ENCODE results near the gene TTC34.

TTC34 gene

GRCh38 chr1:2817784-2818564, 16.5 kb upstream of the TTC34 start:
- in situ Hi-C loops (cut with MboI; ENCODE audit: low pct_unique_long_range_greater_than_20kb, low sequenced_read_pairs, unreplicated experiment), result no loop called here
- DNase-seq (ENCODE audit: low spot score), result no peak
- no peak for TF ChIP-seq CTCF (IDR thresholded peaks at IDR 0.05; ENCODE audit: extremely low read depth, insufficient read depth, missing control alignments)

GRCh38 chr1:2816786-2817185, 15.3 kb upstream of the TTC34 start:
- no peak for DNase-seq (ENCODE audit: low spot score)
- in situ Hi-C loops (cut with MboI; ENCODE audit: low pct_unique_long_range_greater_than_20kb, low sequenced_read_pairs, unreplicated experiment), result no loop called here
- no peak for TF ChIP-seq CTCF (IDR thresholded peaks at IDR 0.05; ENCODE audit: extremely low read depth, insufficient read depth, missing control alignments)

- in situ Hi-C loops (cut with MboI; ENCODE audit: low pct_unique_long_range_greater_than_20kb, low sequenced_read_pairs, unreplicated experiment), result no loop called here
- TF ChIP-seq CTCF (IDR thresholded peaks at IDR 0.05; ENCODE audit: extremely low read depth, insufficient read depth, missing control alignments), result no peak
- no peak for DNase-seq (ENCODE audit: low spot score)
Observed at GRCh38 chr1:2815551-2815950, 14.1 kb upstream of the TTC34 start.

- DNase-seq (ENCODE audit: low spot score), result no peak
- TF ChIP-seq CTCF (IDR thresholded peaks at IDR 0.05; ENCODE audit: extremely low read depth, insufficient read depth, missing control alignments), result no peak
- in situ Hi-C loops (cut with MboI; ENCODE audit: low pct_unique_long_range_greater_than_20kb, low sequenced_read_pairs, unreplicated experiment), result no loop called here
Observed at GRCh38 chr1:2814511-2815075, 13.1 kb upstream of the TTC34 start.

- no peak for TF ChIP-seq CTCF (IDR thresholded peaks at IDR 0.05; ENCODE audit: extremely low read depth, insufficient read depth, missing control alignments)
- no peak for DNase-seq (ENCODE audit: low spot score)
- in situ Hi-C loops (cut with MboI; ENCODE audit: low pct_unique_long_range_greater_than_20kb, low sequenced_read_pairs, unreplicated experiment), result no loop called here
Observed at GRCh38 chr1:2812939-2813653, 11.6 kb upstream of the TTC34 start.

GRCh38 chr1:2812136-2812535, 10.6 kb upstream of the TTC34 start:
- in situ Hi-C loops (cut with MboI; ENCODE audit: low pct_unique_long_range_greater_than_20kb, low sequenced_read_pairs, unreplicated experiment), result no loop called here
- no peak for TF ChIP-seq CTCF (IDR thresholded peaks at IDR 0.05; ENCODE audit: extremely low read depth, insufficient read depth, missing control alignments)
- DNase-seq (ENCODE audit: low spot score), result no peak

Measured in GM13977 (cell line).